Measurements from ENCODE around the gene EFR3B.
"Not testable (repeated sequence)": the region's sequence is repeated elsewhere in the genome, so short reads cannot be mapped to it uniquely, and the experiment has no call there.

EFR3B gene

DNA sequence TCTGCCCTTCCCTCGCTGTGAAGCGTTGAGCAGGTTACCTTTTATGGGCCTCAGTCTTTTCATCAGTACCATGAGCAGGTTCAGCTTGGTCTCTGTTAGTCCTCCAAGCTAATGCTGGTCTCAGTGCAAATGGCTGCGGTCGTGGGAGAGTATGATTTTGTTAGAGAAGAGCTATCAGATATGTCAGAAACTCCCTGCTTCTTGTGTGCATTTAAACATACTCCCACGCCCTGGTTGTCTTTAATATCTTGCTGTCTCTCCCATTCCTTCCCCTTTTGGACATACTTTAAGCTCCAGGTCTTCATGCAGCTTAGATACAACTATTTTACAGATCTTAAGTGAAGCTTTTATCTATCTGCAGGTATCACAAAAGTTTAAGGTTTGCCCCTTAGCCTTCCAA is 62.9 kb downstream of the EFR3B start:
- DNase-seq (ENCODE audit: low read depth in 2 of 2, low spot score in 1 of 2), result no peak

GRCh38 chr2:25105336-25106085 is 63.6 kb downstream of the EFR3B start:
- DNase-seq (ENCODE audit: low read depth in 2 of 2, low spot score in 1 of 2), result no peak

DNA sequence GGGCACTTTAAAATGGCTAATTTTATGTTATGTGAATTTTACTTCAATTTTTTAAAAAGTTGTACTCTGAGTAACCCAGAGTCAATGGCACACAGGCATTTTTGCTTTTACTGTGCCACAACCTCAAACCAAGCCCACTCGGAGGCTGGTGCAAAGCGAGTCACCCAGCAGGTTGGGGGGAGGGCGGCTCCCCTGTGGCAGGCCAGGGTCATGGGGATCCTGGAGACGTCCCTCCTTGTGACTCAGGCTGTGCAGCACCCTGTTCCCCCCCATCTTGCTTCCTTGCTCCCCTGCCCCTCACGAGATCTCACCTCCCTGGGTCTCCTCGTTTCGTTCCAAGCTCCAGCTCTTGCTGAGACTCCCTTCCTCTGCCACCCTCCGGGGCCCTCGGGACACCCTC is 67.9 kb downstream of the EFR3B start:
- no peak for DNase-seq (ENCODE audit: low read depth in 2 of 2, low spot score in 1 of 2)

- no peak for DNase-seq (ENCODE audit: low read depth in 2 of 2, low spot score in 1 of 2)
Measured at GRCh38 chr2:25112113-25112512, 70.2 kb downstream of the EFR3B start.

GRCh38 chr2:25115249-25115883 is 73.5 kb downstream of the EFR3B start:
- no peak for DNase-seq (ENCODE audit: low read depth in 2 of 2, low spot score in 1 of 2)

DNA sequence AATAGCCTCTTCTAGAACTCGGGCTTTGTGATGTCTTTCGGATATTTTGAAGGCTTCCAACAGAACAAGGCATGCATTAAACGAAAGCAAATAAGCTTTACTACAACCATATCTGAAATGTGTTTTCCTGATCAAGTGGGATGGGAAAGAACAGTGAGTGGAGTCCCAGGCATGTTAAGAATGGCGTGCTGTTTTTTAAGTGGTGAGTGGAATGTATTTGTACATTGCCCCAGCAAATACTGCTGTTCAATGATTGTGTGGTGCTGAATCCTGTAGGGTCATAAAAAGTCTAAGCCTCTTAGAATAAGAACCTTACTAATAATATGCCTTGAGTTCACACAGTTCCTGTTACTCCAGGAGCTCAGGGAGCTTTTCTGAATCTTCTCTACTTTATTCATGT is 74.0 kb downstream of the EFR3B start:
- no peak for DNase-seq (ENCODE audit: low read depth in 2 of 2, low spot score in 1 of 2)

DNA sequence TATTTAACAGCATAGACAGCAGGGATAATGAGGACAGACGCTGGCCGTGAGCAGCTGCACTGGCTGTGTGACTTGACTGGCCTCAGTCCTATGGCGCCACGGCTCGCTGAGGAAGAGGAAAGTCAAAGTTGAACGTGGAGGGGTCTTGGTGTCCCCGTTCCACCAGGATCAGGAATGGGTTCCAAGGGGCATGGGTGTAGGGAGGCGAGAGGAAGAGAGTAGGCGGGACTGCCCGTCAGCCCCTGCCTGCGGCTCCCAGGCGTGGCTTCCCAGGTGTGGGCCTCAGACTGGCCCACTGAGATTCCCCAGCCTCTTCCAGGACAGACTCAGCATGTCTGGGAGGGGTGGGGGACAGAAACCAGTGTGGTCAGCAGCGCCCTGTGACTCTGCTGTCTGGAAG is 75.1 kb downstream of the EFR3B start:
- no peak for DNase-seq (ENCODE audit: low read depth in 2 of 2, low spot score in 1 of 2)

- no peak for DNase-seq (ENCODE audit: low read depth in 2 of 2, low spot score in 1 of 2)
Measured at GRCh38 chr2:25119263-25119662, 77.4 kb downstream of the EFR3B start.

GRCh38 chr2:25122367-25122766 is 80.5 kb downstream of the EFR3B start:
- no peak for DNase-seq (ENCODE audit: low read depth in 2 of 2, low spot score in 1 of 2)

GRCh38 chr2:25123682-25124081 is 81.8 kb downstream of the EFR3B start:
- DNase-seq (ENCODE audit: low read depth in 2 of 2, low spot score in 1 of 2), result no peak

GRCh38 chr2:25125189-25125588 is 83.3 kb downstream of the EFR3B start:
- no peak for DNase-seq (ENCODE audit: low read depth in 2 of 2, low spot score in 1 of 2)

DNA sequence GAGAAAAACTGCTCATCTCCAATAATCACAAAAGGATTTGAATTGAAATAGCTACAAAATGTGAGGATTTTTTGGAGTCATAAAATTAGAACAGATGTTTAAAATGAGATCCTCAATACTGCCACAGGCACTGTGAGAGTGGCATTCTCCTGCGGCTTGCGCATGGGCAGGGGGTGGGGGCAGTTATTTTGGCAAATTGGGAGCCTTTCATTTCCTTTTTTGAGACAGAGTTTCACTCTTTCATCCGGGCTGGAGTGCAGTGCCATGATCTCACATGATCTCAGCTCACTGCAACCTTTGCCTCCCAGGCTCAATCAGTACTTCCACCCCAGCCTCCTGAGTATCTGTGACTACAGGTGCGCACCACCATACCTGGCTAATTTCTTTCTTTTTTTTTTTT is 84.1 kb downstream of the EFR3B start:
- no peak for DNase-seq (ENCODE audit: low read depth in 2 of 2, low spot score in 1 of 2)

DNA sequence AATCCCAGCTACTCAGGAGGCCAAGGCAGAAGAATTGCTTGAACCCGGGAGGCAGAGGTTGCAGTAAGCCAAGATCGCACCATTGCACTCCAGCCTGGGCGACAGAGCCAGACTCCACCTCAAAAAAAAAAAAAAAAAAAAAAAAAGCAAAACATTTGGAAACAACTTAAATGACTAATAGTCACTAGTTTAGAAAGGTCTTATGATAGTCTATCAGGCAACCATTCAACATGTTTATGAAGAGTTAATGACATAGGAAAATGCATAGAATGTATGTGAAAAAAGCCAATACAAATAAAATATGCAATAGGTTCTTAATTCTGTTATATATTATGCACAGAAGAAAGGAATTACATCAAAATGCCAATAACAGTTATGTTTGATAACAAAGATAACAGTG is 85.2 kb downstream of the EFR3B start:
- DNase-seq (ENCODE audit: low read depth in 2 of 2, low spot score in 1 of 2), result not testable (repeated sequence)

DNA sequence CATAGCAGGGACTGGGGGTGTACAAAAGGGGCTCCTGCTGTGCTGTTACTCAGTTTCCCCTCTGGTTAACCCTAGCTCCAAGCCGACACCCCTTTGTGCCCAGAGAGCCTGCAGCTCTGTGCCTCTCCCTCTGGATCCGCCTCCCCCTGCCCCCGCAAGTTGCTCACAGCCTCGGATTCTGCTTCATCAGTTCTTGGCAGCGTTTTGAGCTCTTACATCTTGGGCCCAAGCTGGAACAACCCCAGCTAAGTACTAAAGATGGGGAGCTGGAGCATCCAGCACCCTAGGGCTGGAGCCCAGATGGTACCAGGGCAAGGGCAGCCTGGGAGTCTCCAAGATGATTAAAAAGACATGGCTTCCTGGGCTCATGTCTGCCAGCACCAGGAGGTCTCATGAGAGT is 85.8 kb downstream of the EFR3B start:
- DNase-seq (ENCODE audit: low read depth in 2 of 2, low spot score in 1 of 2), result no peak

DNA sequence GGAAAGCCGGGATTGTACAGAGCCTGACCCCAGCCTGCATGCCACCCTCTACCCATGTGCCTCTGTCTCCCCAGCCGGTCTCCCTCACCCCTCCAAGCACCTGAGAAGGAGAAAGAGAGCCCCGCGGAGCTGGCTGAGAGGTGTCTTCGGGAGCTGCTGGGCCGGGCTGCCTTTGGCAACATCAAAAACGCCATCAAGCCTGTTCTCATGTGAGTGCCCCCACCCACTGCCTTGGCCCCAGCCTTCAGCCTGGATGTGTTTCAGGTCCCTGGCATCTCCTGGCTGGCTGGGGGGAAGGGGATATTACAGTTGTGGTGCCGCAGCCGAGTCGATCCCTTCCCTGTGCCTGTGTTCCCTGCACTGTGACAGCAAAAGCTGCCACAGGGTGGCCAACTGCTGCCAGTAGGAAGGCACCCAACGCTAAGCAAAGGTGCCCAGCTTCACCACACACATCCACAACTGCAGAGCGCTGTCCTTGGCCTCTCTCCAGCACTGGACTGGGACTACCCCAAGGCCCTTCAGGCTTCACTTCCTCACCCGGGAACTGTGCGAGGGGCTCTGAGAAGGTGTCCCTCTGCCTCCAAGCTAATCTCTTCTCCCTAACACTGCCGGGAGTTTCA is 88.1 kb downstream of the EFR3B start:
- DNase-seq (ENCODE audit: low read depth in 2 of 2, low spot score in 1 of 2), result no peak

DNA sequence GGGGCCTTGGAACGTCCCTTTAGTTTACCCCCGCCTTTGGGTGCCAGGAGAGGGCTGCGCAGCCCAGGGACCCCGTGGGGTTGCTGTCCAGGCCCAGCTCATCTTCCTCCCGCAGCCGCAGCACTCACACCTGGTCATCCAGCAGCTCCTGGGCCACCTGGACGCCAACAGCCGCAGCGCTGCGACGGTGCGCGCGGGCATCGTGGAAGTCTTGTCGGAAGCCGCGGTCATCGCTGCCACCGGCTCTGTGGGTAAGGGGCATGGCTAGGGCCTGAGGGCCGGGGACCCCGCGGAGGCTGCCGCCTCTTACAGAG is 89.3 kb downstream of the EFR3B start:
- DNase-seq (ENCODE audit: low read depth in 2 of 2, low spot score in 1 of 2), result no peak

GRCh38 chr2:25131567-25132298 is 89.9 kb downstream of the EFR3B start:
- no peak for DNase-seq (ENCODE audit: low read depth in 2 of 2, low spot score in 1 of 2)

- DNase-seq (ENCODE audit: low read depth in 2 of 2, low spot score in 1 of 2), result no peak
Measured at GRCh38 chr2:25132299-25132635, 90.4 kb downstream of the EFR3B start.

DNA sequence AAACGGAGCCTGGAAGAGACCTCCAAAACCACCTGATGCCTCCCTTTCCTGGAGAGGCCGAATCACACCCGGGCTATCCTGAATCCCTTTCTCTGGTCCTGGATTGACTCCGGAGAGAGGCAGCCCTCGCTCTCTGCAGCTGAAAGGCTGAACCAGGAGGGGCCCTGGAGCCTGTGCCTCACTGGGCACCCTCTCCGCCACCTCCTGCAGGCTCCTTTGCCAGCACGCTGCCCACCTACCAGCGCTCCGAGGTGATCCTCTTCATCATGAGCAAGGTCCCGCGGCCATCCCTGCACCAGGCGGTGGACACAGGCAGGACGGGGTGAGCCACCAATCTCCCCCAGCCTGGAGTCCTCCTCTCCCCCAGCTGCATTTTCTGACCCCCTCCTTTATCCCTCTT is 90.8 kb downstream of the EFR3B start:
- DNase-seq (ENCODE audit: low read depth in 2 of 2, low spot score in 1 of 2), result no peak

GRCh38 chr2:25140535-25140934 is 98.7 kb downstream of the EFR3B start:
- DNase-seq (ENCODE audit: low read depth in 2 of 2, low spot score in 1 of 2), result not testable (repeated sequence)

GRCh38 chr2:25141120-25141519 is 99.2 kb downstream of the EFR3B start:
- no peak for DNase-seq (ENCODE audit: low read depth in 2 of 2, low spot score in 1 of 2)

DNA sequence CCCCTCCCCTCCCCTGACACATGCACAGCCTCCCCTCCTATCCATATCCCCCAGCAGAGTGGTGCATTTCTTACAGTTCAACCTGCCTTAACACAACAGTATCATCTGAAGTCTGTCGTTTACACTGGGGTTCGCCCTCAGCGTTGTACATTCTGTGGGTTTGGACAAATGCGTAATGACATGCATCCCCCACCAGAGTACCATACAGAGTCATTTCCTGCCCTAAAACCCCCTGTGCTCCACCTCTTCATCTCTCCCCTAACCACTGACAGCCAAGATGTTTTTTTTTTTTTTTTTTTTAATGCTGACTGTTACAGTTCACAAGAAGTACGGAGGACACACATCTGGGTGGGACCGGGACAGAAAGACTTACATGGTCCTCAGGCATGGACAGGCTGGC is 103.9 kb downstream of the EFR3B start:
- DNase-seq (ENCODE audit: low read depth in 2 of 2, low spot score in 1 of 2), result no peak
